Kidney epithelial cell (primary cell): ENCODE data around the gene PLXNA4. TPM values are rescaled to one million over a fixed set of nuclear protein-coding genes. Genes with fewer than 3 reads are reported as not detected.

ENCODE experiments used
- DNase-seq: peaks from one replicate; pipeline ENCODE4 v3.0.0-alpha.2; 2010; ENCODE audit warnings: low read depth
- H3K27me3 ChIP-seq: 2 replicates; pipeline ENCODE4 v1.6.0; 2011; ENCODE audit warnings: low read length; ENCODE audit not compliant: control insufficient read depth, insufficient read depth
- H3K36me3 ChIP-seq: 2 replicates; pipeline ENCODE4 v1.5.1; 2011; ENCODE audit warnings: low read length; ENCODE audit not compliant: control insufficient read depth, insufficient read depth
- H3K4me3 ChIP-seq: 2 replicates; pipeline ENCODE4 v1.5.1; 2011; ENCODE audit warnings: low read depth, mild to moderate bottlenecking, control low read depth, low read length
- CTCF ChIP-seq: IDR thresholded peaks from 2 replicates; pipeline ENCODE4 v1.5.1; 2011; ENCODE audit warnings: mild to moderate bottlenecking, moderate library complexity, low read length, control low read depth, inconsistent platforms; ENCODE audit not compliant: insufficient read depth, poor library complexity, severe bottlenecking
- total RNA-seq: library from RNA; depleted of rRNA; stranded (reverse); fragments of >200 nt; gene quantifications from 2 replicates; pipeline ENCODE4 v1.2.3, GENCODE V29; 2015

The PLXNA4 gene
- total RNA-seq, 1 donor from 2014 or later: 5.9 TPM

- H3K36me3 ChIP-seq: no peaks in the 10 kb centered on the region
- TF ChIP-seq CTCF: no peak
Observed at GRCh38 chr7:132080467-132080866, 495.8 kb downstream of the PLXNA4 start.

GRCh38 chr7:132078891-132079735 lies 497.2 kb downstream of the PLXNA4 start:
- TF ChIP-seq CTCF: no peak
- no peaks in the 10 kb centered on the region for H3K27me3 ChIP-seq
- no peak overlapping the region for H3K4me3 ChIP-seq

More at GRCh38 chr7:132080467-132080866, 495.8 kb downstream of the PLXNA4 start:
- H3K27me3 ChIP-seq: no peaks in the 10 kb centered on the region
- no peak overlapping the region for H3K4me3 ChIP-seq
- DNase-seq: no peak

GRCh38 chr7:132077971-132078685 lies 498.1 kb downstream of the PLXNA4 start:
- H3K36me3 ChIP-seq: no peaks in the 10 kb centered on the region
- H3K4me3 ChIP-seq: no peak overlapping the region
- no peak for DNase-seq
- TF ChIP-seq CTCF: no peak
- H3K27me3 ChIP-seq: no peaks in the 10 kb centered on the region

More at GRCh38 chr7:132078891-132079735, 497.2 kb downstream of the PLXNA4 start:
- H3K36me3 ChIP-seq: no peaks in the 10 kb centered on the region
- no peak for DNase-seq

- Histone ChIP-seq H3K27me3 (no peaks in the 10 kb centered on the region), H3K4me3 (no peak overlapping the region), H3K36me3 (no peaks in the 10 kb centered on the region)
- no peak for DNase-seq
- TF ChIP-seq CTCF: no peak
Observed at GRCh38 chr7:132076301-132077035, 499.8 kb downstream of the PLXNA4 start.

- no peak for TF ChIP-seq CTCF
- no peak for DNase-seq
Observed at GRCh38 chr7:132075515-132075914, 500.8 kb downstream of the PLXNA4 start.

More at GRCh38 chr7:132075515-132075914, 500.8 kb downstream of the PLXNA4 start:
- no peak overlapping the region for H3K4me3 ChIP-seq
- H3K36me3 ChIP-seq: no peaks in the 10 kb centered on the region
- no peaks in the 10 kb centered on the region for H3K27me3 ChIP-seq
